Testis (tissue), 2 donors: ENCODE measurements around the gene SPIB.

Experiments
- CTCF ChIP-seq, 3 experiments: fragments of 450-650 bp in 2 of 3; fragments of 200-600 bp in 1 of 3; sonication (generic) in 1 of 3; IDR thresholded peaks; one replicate each; pipeline ENCODE4 v1.5.1; 2016 to 2019; ENCODE audit warnings: antibody characterized with exemption in 3 of 3, mild to moderate bottlenecking in 2 of 3, moderate library complexity in 1 of 3
- POLR2A ChIP-seq: fragments of 450-650 bp; IDR thresholded peaks from one replicate; pipeline ENCODE4 v1.6.1; 2017; ENCODE audit warnings: antibody characterized with exemption, mild to moderate bottlenecking, moderate library complexity

DNA sequence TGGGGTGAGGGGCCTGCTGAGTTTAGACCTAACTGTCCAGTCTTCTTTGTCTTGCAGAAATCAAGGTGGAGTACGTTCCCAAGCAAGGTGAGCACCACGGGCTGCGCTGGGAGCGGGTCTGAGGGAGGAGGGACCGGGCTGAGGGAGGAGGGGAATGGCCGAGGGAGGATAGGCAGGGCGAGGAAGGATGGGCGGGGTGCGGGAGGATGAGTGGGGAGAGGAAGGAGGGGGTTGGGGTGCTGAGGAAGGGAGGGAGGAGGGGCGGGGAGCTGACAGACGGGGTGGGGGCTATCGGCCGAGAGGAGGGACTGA, 32.4 kb downstream of the SPIB start:
- TF ChIP-seq POLR2A (no peak), CTCF (IDR thresholded peaks at IDR 0.05) (no peak)
